Activated naive CD4-positive, alpha-beta T cell treated with anti-CD3 and anti-CD28 coated beads, Interleukin-2, amount 10 ng/mL, durations not matched to agents 5 hours and 36 hours (primary cell): ENCODE results near the gene LGI1. TPM values are rescaled to one million over a fixed set of nuclear protein-coding genes. Genes with fewer than 3 reads are reported as not detected.

Experiments used
- total RNA-seq, 2 experiments: library from RNA; stranded (reverse); gene quantifications; one replicate each; pipeline ENCODE4 v1.2.3, GENCODE V29; 2021

Gene LGI1
- total RNA-seq, result not detected

GRCh38 chr10:93757801-93758507, at the start of gene LGI1:
Gene LGI1, plus strand, starts transcription at chr10:93757936. Its CDS starts 209 bp downstream, at chr10:93758145.

Other genes with a start within 250 kb of the LGI1 start
- gene FFAR4, start 191.3 kb upstream of the LGI1 start, total RNA-seq, result not detected
- not detected for gene RBP4, start 156.7 kb upstream of the LGI1 start, total RNA-seq
- not detected for gene PDE6C, start 145.4 kb upstream of the LGI1 start, total RNA-seq
- gene FRA10AC1, start 55.3 kb upstream of the LGI1 start, total RNA-seq, result 10 to 100 TPM; 13.1 to 13.2 TPM
- gene SLC35G1, start 136.0 kb downstream of the LGI1 start, total RNA-seq, result 1 to 10 TPM; 3.4 to 3.9 TPM
- not detected for gene PLCE1, start 236.0 kb downstream of the LGI1 start, total RNA-seq